Measurements from ENCODE around the gene EFR3B.

GRCh38 chr2:24993406-24994145 lies 48.3 kb upstream of the EFR3B start:
- TF ChIP-seq CTCF (IDR thresholded peaks at IDR 0.05): no peak
- no peak for TF ChIP-seq EZH2phosphoT487 (IDR thresholded peaks at IDR 0.05)

Data from neural progenitor cell (in vitro differentiated cells).